ENCODE results near the gene HTR3B.

Gene HTR3B

GRCh38 chr11:113952588-113952987 is 48.0 kb downstream of the HTR3B start:
- TF ChIP-seq CTCF (IDR thresholded peaks at IDR 0.05; ENCODE audit: low read depth, low read length): no peak
- no peak for DNase-seq (ENCODE audit: low read depth in 2 of 2)
- no peak overlapping the region for H3K4me3 ChIP-seq (replicated peaks in 1 of 2; ENCODE audit: low read depth in 2 of 2, low read length in 2 of 2)

- DNase-seq (ENCODE audit: low read depth in 2 of 2): no peak
- H3K4me3 ChIP-seq (replicated peaks in 1 of 2; ENCODE audit: low read depth in 2 of 2, low read length in 2 of 2): no peak overlapping the region
- TF ChIP-seq CTCF (IDR thresholded peaks at IDR 0.05; ENCODE audit: low read depth, low read length): no peak
Measured at GRCh38 chr11:113954235-113954634, 49.6 kb downstream of the HTR3B start.

DNA sequence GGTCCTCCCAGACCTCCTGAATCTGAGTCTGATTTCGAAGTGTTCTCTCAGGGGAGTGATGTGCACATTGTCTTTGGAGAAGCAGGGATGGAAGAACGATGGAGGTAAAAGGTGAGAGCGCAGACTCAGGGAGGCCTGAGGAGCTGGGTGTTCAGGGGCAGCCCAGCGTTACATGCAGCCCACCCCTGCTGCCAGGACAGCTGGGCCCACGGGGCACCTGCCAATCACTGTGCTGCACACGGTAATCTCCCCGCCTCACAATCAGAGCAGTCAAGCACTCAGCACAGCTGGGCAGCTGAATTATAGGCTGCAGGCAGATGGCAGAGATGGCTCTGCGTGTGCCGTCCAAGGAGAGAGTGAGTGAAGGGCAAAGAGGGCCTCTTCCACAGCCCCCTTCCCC is 52.4 kb downstream of the HTR3B start:
- TF ChIP-seq CTCF (IDR thresholded peaks at IDR 0.05; ENCODE audit: low read depth, low read length): no peak
- DNase-seq (ENCODE audit: low read depth in 2 of 2): no peak
- H3K4me3 ChIP-seq (replicated peaks in 1 of 2; ENCODE audit: low read depth in 2 of 2, low read length in 2 of 2): no peak overlapping the region

GRCh38 chr11:113960702-113961330 is 56.2 kb downstream of the HTR3B start:
- TF ChIP-seq CTCF (IDR thresholded peaks at IDR 0.05; ENCODE audit: low read depth, low read length): no peak
- no peak for DNase-seq (ENCODE audit: low read depth in 2 of 2)
- no peak overlapping the region for H3K4me3 ChIP-seq (replicated peaks in 1 of 2; ENCODE audit: low read depth in 2 of 2, low read length in 2 of 2)

DNA sequence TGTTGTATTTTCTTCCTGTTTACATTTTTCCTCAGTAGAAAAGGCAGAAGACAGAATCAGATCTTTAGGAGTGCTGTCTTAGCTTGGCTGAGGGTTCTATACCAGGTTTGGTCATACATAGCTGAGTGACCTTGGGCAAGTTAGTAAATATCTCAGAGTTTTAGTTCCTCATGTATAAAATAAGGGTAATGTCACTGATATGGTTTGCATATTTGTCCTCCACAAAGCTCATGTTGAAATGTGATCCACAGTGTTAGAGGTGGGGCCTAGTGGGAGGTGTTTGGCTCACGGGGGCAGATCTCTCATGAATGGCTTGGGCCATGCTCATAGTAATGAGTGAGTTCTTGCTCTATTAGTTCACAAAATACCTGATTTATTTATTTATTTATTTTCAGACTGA is 62.8 kb downstream of the HTR3B start:
- no peak for DNase-seq (ENCODE audit: low read depth in 2 of 2)
- no peak overlapping the region for H3K4me3 ChIP-seq (replicated peaks in 1 of 2; ENCODE audit: low read depth in 2 of 2, low read length in 2 of 2)
- no peak for TF ChIP-seq CTCF (IDR thresholded peaks at IDR 0.05; ENCODE audit: low read depth, low read length)

- no peak for DNase-seq (ENCODE audit: low read depth in 2 of 2)
- no peak overlapping the region for H3K4me3 ChIP-seq (replicated peaks in 1 of 2; ENCODE audit: low read depth in 2 of 2, low read length in 2 of 2)
- TF ChIP-seq CTCF (IDR thresholded peaks at IDR 0.05; ENCODE audit: low read depth, low read length): no peak
Measured at GRCh38 chr11:113971506-113972195, 67.1 kb downstream of the HTR3B start.
